ENCODE measurements around the gene GLMN.
"Not testable (repeated sequence)": the region's sequence is repeated elsewhere in the genome, so short reads cannot be mapped to it uniquely, and the experiment has no call there.

Gene GLMN

DNA sequence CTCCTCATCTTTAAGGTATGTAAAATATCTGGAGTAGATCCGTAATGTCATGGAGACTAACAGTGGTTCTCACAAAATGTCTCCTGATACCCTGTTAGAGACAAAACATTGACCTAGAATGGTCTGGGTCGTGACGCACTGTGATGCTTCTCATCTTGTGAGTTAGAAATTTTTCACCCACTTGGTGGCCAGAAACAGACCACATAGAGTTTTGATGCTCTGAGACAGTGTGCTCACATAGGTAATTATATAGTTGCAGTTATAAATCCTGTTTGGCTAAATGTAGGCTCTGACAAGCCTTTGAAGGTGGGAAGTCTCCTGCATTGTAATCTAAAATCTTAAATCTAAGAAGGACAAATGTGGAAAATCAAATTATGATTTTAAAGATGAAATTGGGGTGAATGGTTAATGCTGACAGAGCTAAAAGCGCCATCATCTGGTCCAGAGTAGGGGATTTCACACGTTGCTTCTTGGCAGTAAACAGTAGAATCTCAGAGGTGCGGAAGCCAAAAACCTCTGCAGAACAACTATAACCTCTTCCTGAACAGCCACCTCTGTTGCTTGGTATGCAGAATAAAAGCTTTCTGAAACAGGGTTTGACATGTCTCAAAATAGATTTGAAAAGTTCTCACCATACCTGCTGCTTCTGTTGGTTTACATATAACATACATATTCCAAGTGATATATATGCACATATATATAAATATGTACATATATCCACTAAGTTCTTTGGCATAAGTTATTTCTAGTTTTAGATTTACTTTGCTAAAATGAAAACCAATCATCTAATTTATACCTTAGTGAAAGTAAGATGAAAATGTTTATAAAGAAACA is 17.2 kb upstream of the GLMN start:
- ATAC-seq (peak; percentile 96), DNase-seq (peak; percentile 37)
- H3K27me3 Mint-ChIP-seq, result no peaks in the 10 kb centered on the region
- no peaks in the 10 kb centered on the region for H3K9me3 Mint-ChIP-seq
- H3K27ac Mint-ChIP-seq, result peak overlapping the region; percentile 55
- peaks cover 37% of the 10 kb centered on the region for H3K36me3 Mint-ChIP-seq (ENCODE audit: low read depth)
- H3K4me1 Mint-ChIP-seq, result peaks cover 66% of the 10 kb centered on the region
- H3K4me3 Mint-ChIP-seq, result peak overlapping the region; percentile 4

DNA sequence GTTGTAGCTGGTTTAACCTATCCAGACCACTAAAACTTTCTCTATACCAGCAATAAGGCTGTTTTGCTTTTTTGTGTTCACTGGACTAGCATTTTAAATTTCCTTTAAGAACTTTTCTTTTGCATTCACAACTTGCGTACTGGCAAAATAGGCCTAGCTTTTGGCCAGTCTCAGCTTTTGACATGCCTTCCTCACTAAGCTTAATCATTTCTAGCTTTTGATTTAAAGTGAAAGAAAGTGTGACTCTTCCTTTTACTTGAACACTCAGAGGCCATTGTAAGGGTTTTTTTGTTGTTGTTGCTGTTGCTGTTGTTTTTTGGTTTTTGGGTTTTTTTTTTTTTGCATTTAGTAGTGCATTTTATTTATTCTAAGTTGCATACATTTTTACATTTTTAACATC is 15.2 kb upstream of the GLMN start:
- H3K4me3 Mint-ChIP-seq, result no peak overlapping the region
- H3K27ac Mint-ChIP-seq, result no peak overlapping the region
- H3K36me3 Mint-ChIP-seq (ENCODE audit: low read depth), result peaks cover 29% of the 10 kb centered on the region
- ATAC-seq (no peak), DNase-seq (no peak)
- H3K27me3 Mint-ChIP-seq, result no peaks in the 10 kb centered on the region
- H3K9me3 Mint-ChIP-seq, result no peaks in the 10 kb centered on the region
- peaks cover 65% of the 10 kb centered on the region for H3K4me1 Mint-ChIP-seq

DNA sequence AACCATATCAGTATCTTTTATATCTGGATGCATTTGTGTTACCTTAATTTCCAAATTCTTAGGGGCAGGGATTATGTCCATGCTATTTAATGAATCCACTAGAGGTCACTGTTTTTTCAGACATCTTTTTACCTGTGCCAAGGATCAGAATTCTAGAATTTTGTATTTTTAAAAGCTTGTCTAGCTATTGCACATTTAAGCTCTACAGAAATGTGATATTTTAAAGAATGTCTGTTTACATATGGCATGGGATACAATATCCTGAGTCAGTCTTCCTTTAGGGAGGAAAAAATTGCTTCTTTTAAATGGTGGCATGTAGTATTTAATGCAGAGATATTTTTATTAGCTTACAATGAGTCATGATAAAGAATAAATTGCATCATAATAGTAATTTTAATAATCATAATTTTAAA is 11.4 kb upstream of the GLMN start:
- no peak overlapping the region for H3K4me3 Mint-ChIP-seq
- no peak overlapping the region for H3K27ac Mint-ChIP-seq
- H3K36me3 Mint-ChIP-seq (ENCODE audit: low read depth), result peaks cover 34% of the 10 kb centered on the region
- ATAC-seq (peak; percentile 49), DNase-seq (no peak)
- no peaks in the 10 kb centered on the region for H3K27me3 Mint-ChIP-seq
- no peaks in the 10 kb centered on the region for H3K9me3 Mint-ChIP-seq
- H3K4me1 Mint-ChIP-seq, result peaks cover 28% of the 10 kb centered on the region

DNA sequence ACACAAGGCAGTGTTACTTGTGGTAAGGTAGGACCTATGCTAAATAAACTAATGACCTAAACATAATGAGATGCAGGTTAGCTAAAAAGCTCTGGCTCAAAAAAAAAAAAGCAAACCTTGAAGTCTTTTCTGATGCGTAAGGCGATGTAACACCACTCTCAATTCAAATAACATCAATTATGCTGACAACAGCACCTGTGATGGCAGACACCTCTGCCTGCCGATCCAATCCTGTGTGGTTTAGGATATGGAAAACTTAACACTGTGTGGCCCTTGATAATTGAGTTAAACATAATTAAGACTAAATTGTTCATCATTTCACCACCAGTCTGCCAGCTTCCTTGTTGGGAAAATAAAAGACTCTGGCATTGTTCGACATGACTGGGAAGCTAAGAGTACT is 9.2 kb upstream of the GLMN start:
- H3K27ac Mint-ChIP-seq, result no peak overlapping the region
- no peaks in the 10 kb centered on the region for H3K9me3 Mint-ChIP-seq
- ATAC-seq (no peak), DNase-seq (no peak)
- no peak overlapping the region for H3K4me3 Mint-ChIP-seq
- peaks cover 9% of the 10 kb centered on the region for H3K4me1 Mint-ChIP-seq
- H3K36me3 Mint-ChIP-seq (ENCODE audit: low read depth), result peaks cover 31% of the 10 kb centered on the region
- H3K27me3 Mint-ChIP-seq, result no peaks in the 10 kb centered on the region

DNA sequence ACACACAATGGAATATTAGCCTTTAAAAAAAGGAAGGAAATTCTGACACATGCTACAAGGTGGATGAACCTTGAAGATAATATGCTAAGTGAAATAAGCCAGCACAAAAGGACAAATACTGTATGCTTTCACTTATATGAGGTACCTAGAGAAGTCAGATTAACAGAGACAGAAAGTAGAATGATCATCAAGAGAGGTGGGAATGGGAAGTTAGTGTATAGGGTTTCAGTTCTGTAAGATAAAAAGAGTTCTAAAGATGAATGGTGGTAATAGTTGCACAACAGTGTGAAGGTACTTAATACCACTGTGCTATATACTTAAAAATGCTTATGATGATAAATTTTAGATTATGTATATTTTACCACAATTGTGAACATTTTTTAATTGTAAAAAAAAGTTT is 7.2 kb upstream of the GLMN start:
- no peak overlapping the region for H3K4me3 Mint-ChIP-seq
- H3K27me3 Mint-ChIP-seq, result no peaks in the 10 kb centered on the region
- DNase-seq (no peak), ATAC-seq (no peak)
- H3K36me3 Mint-ChIP-seq (ENCODE audit: low read depth), result peaks cover 28% of the 10 kb centered on the region
- H3K9me3 Mint-ChIP-seq, result no peaks in the 10 kb centered on the region
- H3K27ac Mint-ChIP-seq, result no peak overlapping the region
- H3K4me1 Mint-ChIP-seq, result peaks cover 6% of the 10 kb centered on the region

DNA sequence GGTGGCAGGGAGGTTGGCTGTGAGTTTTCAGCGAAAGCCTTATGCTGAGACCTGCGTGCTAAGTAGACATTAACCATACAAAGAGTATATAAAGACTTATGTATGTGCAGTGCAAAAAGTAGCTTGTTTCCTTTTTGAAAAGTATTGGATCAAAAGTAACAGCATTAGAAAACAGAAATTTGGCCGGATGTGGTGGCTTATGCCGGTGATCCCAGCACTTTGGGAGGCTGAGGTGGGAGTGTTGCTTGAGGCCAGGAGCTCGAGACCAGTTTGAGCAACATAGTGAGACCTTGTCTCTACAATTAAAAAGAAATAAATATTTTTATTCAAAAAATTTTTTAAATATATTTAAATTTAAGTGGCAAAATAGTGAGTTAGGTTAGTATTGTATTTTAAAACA is 2.2 kb upstream of the GLMN start:
- Mint-ChIP-seq H3K9me3 (no peaks in the 10 kb centered on the region), H3K27me3 (no peaks in the 10 kb centered on the region), H3K27ac (no peak overlapping the region), H3K4me3 (no peak overlapping the region), H3K4me1 (peaks cover 31% of the 10 kb centered on the region), H3K36me3 (ENCODE audit: low read depth) (peaks cover 32% of the 10 kb centered on the region)
- no peak for DNase-seq
- no peak for ATAC-seq

DNA sequence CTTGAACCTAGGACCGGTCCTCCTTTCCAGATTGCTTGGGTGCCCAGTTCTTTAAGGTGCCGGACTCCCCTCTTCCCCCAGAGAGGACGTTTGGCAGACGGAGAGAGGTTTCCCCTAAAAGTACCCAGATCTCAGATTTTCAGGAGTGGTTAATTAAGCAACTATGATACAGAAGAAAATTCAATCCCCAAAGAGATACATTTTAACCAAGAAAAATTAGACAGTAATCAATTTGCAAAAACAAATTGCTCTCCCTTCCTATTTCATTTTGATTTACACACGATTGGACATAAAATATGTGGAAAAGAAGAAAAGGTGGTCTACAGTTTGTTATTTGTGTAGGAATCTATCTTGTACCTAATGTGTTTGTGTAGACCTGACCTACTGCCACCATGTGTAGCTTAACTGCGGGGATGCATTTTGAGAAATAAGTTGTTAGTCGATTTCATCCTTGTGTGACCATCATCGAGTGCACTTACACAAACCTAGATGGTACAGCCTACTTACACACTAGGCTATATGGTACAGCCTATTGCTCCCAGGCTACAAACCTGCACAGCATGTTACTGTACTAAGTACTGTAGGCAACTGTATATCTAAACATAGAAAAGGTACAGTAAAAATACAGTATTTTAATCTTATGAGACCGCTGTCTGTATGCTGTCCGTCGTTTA is 827 bp upstream of the GLMN start:
- no peak for ATAC-seq
- H3K36me3 Mint-ChIP-seq (ENCODE audit: low read depth), result peaks cover 37% of the 10 kb centered on the region
- H3K27me3 Mint-ChIP-seq, result no peaks in the 10 kb centered on the region
- no peaks in the 10 kb centered on the region for H3K9me3 Mint-ChIP-seq
- DNase-seq, result no peak
- peaks cover 36% of the 10 kb centered on the region for H3K4me1 Mint-ChIP-seq
- H3K4me3 Mint-ChIP-seq, result peak overlapping the region; percentile 96
- H3K27ac Mint-ChIP-seq, result peak overlapping the region; percentile 97

DNA sequence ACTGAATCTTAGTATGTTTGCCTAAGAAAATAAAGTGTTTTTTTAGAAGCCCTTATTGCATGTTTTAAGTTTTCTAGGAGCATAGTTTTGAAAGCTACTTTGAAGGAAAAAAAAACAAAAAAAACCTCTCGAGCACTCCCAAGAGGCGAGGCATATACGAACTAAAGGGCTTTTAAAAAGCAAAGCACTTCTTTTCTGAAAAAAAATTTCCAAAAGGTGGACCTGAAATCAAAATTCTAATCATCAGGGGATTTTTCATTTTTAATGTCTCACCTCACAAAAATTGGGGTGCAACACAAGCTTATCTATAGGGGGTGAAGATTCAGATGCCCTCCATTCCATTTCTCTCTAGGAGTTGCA is 594 bp downstream of the GLMN start:
- H3K27ac Mint-ChIP-seq, result peak overlapping the region; percentile 97
- no peak for DNase-seq
- H3K4me3 Mint-ChIP-seq, result peak overlapping the region; percentile 96
- H3K36me3 Mint-ChIP-seq (ENCODE audit: low read depth), result peaks cover 35% of the 10 kb centered on the region
- ATAC-seq, result no peak
- H3K4me1 Mint-ChIP-seq, result peaks cover 36% of the 10 kb centered on the region
- H3K9me3 Mint-ChIP-seq, result no peaks in the 10 kb centered on the region
- H3K27me3 Mint-ChIP-seq, result no peaks in the 10 kb centered on the region

DNA sequence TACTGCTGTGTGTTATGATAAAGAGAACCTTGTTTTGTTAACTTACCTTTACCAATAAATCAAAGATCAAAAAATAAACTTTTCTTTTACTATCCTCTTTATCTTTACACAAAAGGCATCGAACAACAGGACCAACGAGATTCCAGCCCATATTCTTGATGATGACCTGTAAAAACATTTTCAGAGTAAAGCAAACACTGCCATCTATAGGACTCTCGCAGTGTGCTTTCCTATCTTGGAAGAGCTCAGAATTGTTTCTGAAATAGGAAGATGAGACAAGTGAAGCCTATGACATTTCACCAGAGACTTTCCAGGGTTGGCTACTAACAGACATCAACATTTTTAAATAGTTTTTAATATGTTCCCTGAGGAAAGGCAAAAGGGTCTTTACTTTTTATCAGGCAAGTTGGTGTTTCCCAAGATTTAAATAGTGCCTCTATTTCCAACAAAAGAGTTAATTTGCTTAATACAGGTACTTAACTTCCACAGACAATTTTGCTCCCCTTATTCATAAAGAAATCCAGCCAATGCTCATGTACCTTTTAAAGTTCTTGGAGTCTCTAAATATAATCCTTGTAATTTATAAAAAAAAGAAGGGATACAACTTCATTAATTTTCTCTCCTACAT is 7.3 kb downstream of the GLMN start:
- H3K4me3 Mint-ChIP-seq, result no peak overlapping the region
- peaks cover 44% of the 10 kb centered on the region for H3K36me3 Mint-ChIP-seq (ENCODE audit: low read depth)
- DNase-seq, result no peak
- ATAC-seq, result no peak
- no peaks in the 10 kb centered on the region for H3K27me3 Mint-ChIP-seq
- H3K4me1 Mint-ChIP-seq, result peaks cover 9% of the 10 kb centered on the region
- H3K9me3 Mint-ChIP-seq, result no peaks in the 10 kb centered on the region
- no peak overlapping the region for H3K27ac Mint-ChIP-seq

DNA sequence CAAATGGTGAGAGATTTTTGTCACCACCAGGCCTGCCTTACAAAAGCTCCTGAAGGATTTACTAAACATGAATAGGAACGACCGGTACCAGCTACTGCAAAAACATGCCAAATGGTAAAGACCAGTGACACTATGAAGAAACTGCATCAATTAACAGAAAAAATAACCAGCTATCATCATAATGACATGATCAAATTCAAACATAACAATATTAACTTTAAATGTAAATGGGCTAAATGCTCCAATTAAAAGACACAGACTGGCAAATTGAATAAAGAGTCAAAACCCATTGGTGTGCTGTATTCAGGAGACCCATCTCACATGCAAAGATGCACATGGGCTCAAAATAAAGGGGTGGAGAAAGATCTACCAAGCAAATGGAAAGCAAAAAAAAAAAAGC is 17.4 kb downstream of the GLMN start:
- not testable (repeated sequence) for H3K4me1 Mint-ChIP-seq, H3K4me3 Mint-ChIP-seq, H3K9me3 Mint-ChIP-seq, DNase-seq, H3K27ac Mint-ChIP-seq, H3K27me3 Mint-ChIP-seq, ATAC-seq
- H3K36me3 Mint-ChIP-seq (ENCODE audit: low read depth), result peaks cover 78% of the 10 kb centered on the region

DNA sequence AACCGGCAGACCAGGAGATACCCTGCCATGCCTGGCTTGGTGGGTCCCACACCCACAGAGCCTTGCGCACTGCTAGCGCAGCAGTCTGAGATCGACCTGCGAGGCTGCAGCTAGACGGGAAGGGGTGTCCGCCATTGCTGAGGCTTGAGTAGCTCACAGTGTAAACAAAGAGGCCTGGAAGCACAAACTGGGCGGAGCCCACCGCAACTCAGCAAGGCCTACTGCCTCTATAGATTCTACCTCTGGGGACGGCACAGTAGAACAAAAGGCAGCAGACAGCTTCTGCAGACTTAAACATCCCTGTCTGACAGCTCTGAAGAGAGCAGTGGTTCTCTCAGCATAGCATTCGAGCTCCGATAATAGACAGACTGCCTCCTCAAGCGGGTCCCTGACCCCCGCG is 19.0 kb downstream of the GLMN start:
- not testable (repeated sequence) for H3K4me1 Mint-ChIP-seq, ATAC-seq, H3K9me3 Mint-ChIP-seq

DNA sequence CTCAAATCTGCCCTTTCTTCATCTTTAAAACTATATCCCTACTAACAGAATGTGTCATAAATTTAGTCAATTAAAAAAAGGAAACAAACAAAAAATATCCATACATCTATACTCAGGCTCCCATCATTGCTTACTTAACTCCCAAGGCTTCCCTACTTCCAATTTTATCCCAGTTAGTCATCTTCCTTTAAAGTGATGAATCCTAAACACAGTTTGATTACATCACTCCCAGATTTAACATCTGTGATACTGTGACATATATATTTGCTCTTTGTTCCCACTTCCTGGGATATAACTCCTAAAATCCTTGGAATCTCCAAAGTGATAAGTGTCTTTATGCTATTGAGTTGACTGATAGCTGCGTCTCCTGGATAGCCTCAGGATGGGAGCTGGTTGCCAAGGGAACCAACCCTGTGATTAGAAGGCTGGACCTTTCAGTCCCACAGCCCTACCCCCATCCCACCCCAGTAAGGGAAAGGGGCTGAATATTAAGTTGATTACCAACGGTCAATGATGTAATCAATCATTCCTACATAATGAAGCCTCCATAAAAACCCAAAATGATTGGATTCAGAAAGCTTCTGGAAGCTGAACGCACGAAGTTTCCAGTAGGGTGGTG is 21.6 kb downstream of the GLMN start:
- Mint-ChIP-seq H3K4me3 (no peak overlapping the region), H3K27me3 (no peaks in the 10 kb centered on the region), H3K9me3 (no peaks in the 10 kb centered on the region), H3K27ac (no peak overlapping the region), H3K4me1 (peaks cover 4% of the 10 kb centered on the region), H3K36me3 (ENCODE audit: low read depth) (peaks cover 61% of the 10 kb centered on the region)
- DNase-seq (no peak), ATAC-seq (no peak)

More for the DNA sequence above, 19.0 kb downstream of the GLMN start:
- peaks cover 73% of the 10 kb centered on the region for H3K36me3 Mint-ChIP-seq (ENCODE audit: low read depth)
- H3K4me3 Mint-ChIP-seq, H3K27me3 Mint-ChIP-seq, DNase-seq, H3K27ac Mint-ChIP-seq: not testable (repeated sequence)

DNA sequence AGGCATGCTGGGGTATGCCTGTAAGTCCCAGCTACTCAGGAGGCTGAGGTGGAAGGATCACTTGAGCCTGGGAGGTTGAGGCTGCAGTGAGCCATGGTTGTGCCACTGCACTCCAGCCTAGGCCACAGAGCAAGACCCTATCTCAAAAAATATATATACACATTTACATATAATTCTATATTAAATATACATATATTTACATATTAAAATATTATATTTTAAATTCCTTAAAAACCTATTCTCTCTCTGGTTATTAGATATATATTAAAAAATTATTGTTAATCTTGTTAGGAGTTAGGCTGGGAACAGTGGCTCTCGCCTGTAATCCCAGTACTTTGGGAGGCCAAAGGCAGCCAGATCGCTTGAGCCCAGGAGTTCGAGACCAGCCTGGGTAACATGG is 22.7 kb downstream of the GLMN start:
- H3K36me3 Mint-ChIP-seq (ENCODE audit: low read depth), result peaks cover 53% of the 10 kb centered on the region
- H3K27ac Mint-ChIP-seq, result no peak overlapping the region
- ATAC-seq, result no peak
- DNase-seq, result no peak
- peaks cover 4% of the 10 kb centered on the region for H3K4me1 Mint-ChIP-seq
- H3K27me3 Mint-ChIP-seq, result no peaks in the 10 kb centered on the region
- no peaks in the 10 kb centered on the region for H3K9me3 Mint-ChIP-seq
- H3K4me3 Mint-ChIP-seq, result no peak overlapping the region

DNA sequence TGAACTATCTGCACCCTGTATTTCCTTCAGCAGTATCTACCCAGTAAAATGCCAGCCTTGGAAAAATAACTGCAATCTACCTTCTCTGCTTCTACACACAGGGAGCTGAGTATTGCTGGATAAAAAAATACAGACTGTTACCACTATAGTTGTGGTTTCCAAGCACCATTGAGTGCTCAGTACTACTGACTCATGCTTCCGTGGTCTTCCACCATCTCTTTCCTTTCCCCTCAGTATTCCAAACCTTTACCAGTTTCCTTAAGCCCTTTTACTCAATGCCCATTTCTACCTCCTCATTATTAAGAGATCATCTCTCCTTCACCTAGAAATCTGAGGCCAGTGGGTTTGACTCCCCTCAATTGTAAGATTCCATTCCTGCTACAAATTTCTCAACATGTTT is 23.8 kb downstream of the GLMN start:
- Mint-ChIP-seq H3K27me3 (no peaks in the 10 kb centered on the region), H3K9me3 (no peaks in the 10 kb centered on the region), H3K4me1 (no peaks in the 10 kb centered on the region), H3K36me3 (ENCODE audit: low read depth) (peaks cover 44% of the 10 kb centered on the region), H3K27ac (no peak overlapping the region), H3K4me3 (no peak overlapping the region)
- ATAC-seq (no peak), DNase-seq (no peak)

DNA sequence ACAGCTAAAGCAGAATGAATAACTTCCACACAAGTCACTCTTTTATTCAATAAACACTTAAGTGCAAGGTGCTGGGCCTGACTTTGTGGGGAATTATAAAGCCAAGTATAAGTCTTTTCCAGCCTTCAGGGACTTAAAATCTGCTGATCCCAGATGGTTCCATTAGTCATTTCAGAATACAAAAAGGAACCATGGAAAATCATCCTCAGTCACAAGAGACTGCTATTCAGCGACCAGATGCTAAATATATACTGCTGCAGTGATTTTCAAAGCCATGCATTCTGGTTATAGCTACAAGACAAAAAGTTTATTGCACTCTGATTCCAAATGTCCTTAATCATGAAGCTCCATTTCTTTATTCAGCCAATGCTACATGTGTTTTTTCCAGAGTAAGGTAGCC is 25.7 kb downstream of the GLMN start:
- Mint-ChIP-seq H3K36me3 (ENCODE audit: low read depth) (peaks cover 37% of the 10 kb centered on the region), H3K4me3 (no peak overlapping the region), H3K27me3 (no peaks in the 10 kb centered on the region), H3K4me1 (no peaks in the 10 kb centered on the region), H3K27ac (no peak overlapping the region), H3K9me3 (no peaks in the 10 kb centered on the region)
- no peak for DNase-seq
- no peak for ATAC-seq
